ENCODE measurements around the gene MRTFB.
"Not testable (repeated sequence)": the region's sequence is repeated elsewhere in the genome, so short reads cannot be mapped to it uniquely, and the experiment has no call there.

Gene MRTFB

DNA sequence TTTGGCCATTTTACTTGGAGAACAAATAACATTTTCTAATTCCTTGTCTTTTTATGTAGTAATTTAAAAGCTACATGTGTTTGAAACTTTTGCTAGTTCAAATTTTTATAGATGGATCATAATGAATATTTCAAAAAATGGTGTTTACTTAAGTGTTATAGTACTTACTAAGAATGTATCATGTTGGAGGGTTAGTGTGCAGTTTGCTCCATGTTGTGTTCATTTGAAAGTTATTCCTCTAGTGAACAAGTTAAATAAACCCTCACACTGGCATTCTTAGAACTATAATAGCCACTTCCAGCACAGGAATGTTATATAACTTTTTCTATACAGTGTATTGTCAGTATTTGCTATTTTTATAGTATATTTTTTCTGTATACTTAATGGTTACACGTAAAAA, 62.8 kb downstream of the MRTFB start:
- DNase-seq = no peak

DNA sequence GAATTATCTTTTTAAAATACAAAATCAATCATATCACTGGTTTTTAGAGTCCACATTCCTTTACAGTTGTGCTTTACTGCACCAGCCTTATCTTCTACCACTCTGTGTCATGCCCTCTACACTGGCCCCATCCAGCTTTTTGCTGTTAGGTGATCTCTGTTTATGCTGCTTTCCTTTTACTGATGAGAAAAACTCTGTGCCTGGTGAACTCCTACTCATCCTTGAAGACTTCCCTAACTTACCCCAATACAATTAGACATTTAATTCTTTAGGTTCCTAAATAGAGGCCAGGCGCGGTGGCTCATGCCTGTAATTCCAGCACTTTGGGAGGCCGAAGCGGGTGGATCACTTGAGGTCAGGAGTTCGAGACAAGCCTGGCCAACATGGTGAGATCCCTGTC, 64.6 kb downstream of the MRTFB start:
- no peak for DNase-seq

DNA sequence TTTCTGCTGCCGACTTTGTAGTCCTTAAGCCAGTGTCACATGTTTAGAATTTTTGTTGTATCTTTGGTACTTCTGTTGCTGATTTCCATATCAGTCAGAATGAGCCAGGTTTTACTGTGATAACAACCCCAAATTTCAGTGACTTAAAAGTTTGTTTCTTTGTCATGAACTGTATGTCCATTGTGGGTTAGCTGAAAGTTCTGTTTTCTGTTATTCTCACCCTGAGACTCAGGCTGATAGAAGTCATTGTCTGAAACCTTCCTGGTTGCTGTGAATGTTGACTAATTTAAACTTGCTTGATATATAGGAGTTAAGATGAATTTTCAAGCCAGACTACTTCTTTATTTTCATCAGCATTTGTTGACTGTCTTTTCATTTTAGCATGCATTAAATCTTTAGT, 68.8 kb downstream of the MRTFB start:
- no peak for DNase-seq

DNA sequence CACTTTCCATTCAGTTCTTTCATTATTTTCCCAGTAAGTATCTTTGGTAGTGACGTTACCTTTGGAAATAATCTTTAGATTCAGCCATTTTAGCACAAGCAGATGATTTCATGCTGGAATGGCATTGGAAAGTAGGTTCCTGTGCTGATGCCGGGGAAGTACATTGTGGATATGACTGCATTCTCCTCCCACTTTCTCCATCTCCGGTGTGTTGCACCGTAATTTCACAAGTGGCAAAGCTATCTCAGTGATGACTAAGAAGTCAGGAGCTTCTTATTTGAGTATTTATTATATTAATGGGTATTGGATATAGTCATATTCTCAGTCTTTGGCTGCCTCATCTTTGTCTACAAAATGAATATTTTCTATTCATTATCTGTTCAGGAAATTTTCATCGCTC, 69.8 kb downstream of the MRTFB start:
- DNase-seq = no peak

DNA sequence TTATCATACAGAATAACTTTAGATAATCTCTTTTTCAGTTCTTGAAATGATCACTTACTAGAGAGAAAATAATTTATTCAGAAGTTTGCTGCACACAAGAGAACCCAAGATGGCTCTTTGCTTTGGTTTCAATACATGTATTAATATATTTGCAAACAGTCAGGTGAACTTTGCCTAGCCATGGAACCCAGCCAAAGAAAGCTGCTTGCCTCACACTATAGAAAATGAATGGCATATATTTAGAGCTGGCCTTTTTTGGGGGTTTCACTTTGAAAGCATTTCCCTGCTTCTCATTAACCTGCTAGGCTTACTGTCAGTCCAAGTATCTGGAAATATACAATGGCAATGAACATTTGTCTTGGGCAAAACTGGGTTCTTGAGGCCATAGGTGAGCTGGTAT, 75.3 kb downstream of the MRTFB start:
- no peak for DNase-seq

DNA sequence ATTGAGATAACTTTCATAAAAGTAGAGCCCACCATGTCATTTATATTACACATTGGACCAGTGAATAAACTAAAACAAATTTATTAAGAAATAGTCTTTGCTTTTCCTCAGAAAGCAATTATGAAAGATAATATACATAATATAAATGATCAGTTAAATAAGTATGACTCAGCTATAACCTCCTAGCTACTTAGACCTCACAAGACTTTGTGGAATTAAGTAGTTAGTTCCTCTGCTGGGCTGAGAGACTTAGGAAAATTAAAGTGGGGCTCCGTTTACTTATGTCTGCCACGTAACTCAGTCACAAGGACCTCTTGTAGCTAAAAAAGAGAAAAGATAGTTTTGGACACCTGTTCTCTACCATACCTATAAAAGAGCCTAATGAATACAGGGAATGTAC, 76.9 kb downstream of the MRTFB start:
- no peak for DNase-seq

DNA sequence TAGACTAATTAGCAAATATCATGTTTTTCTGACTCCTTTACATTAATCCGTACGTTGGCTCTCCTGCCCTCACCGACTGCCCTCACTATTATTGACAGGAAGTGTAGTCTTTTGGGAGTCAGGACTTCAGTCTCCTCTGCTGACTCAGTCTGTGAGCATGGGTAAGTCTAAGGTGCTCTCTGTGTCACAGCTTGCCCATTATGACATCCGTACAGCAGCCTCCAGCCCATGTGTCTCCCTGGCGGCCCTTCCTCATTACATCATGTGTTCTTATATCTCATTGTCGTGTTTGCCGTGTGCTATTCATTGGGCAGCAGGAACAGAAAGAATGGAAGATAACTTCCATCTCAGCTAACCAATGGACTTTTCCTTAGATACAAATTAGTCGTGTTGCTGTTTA, 77.5 kb downstream of the MRTFB start:
- no peak for DNase-seq

DNA sequence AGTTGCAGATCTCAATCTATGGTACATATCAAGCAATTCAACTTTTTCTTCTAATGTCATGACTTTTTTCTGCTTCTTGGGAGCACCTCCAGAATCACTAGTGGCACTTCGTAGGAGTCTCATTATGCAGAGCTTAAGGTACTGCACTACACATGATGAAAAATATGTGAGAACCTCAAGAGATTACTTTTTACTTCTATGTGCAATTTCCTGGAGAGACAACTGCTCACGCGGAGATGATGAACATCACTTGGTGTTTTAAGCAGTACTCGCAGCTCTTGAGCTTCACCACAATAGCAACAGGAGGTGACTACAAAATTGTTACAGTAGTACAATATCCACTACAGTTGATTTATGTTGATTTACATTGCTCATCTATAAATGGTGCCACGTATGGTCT, 79.7 kb downstream of the MRTFB start:
- no peak for DNase-seq

DNA sequence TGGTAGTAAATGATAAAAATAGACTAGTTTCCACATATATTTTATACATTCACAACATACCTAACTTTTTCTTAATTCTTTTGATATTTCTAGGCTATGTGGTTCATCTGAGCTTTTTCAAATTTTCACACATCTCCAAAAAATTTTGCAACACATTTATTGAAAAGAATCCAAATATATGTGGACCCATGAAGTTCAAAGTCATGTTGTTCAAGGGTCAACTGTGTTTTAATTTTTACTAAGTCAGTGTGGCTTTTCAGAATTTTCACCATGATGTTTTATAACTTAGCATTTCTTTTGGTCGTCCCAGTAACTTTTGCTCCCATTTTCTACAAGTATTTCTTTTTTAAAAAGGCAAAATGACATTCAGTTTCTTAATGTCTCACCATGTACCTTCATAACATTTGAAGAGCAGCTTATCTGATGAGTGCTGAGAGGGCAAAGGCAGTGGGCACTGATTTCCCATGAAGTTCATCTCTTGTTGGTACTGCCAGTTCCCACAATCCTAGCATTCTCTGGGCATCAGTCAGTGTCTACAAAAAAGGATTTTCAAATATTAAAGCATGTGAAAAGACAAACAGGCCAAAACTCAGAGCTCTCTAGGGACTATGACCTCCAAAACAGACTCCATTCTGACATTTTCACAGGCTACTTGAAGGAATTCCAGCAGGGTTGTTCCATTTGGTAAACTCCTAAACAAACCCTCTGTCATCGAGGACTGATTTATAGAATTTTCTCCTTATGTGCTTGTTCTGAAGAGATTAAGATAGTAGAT, 80.3 kb downstream of the MRTFB start:
- no peak for DNase-seq

DNA sequence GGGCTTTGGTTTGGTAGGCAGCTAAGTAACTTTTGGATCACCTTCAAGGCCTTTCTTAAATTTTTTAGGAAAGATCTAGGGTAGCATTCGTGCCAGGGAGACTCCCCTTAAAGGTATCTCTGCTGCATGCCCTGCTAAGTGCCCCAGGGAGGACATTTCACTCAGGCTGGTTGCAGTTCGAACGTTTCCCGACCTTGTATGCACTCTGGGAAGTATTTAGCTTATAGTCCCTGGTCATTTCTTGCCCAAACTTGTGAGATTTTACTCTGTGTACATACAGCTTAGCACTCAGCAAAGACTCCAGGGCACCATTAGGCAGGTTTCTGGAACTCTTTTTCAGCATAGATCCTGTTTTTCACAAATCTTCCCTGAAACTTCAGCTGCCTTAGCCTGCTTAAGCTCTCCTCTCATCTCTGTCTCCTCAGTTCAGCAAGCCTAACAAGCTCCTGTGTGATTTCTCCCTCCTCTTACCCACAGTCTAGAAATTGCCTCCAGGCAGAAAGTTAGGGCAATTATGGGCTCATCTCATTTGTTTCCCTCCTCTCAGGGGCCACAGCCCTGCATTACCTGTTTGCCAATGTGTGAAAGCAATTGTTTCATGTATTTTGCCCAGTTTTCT, 84.6 kb downstream of the MRTFB start:
- DNase-seq = no peak

DNA sequence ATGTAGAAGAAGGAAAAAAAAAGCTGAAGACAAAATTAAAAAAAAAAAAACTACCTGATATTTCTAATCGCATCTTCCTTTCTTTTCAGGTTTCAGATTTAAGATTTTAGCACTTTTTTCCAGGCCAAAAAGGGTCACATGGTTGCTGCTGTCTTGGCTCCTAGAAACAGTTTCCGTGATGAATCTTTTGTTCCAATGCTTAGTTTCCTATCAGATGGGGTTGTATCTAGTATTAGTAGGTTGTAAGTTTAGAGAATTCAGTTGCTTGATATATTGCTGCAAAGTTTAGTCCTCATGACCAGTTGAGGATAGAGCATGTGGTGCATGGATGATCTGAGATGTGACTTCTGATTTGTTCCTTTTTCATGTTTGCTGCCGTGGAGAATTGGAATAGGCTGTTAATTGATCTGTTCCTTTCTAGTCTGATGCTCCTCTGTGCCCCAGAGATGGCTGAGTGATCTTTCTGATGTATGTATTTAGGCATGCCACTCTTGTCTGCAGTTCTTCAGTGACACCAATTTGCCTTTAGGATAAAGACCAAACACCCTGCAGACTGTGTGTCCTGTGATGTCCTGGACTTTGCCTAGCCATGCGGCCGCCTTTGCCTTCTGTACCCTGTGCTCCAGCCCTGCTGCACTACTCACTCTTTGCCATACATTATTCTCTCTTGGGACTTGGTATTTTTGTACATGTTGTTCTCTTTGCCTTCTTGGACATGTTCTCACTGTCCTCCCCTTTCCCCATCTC, 94.0 kb downstream of the MRTFB start:
- DNase-seq = no peak

DNA sequence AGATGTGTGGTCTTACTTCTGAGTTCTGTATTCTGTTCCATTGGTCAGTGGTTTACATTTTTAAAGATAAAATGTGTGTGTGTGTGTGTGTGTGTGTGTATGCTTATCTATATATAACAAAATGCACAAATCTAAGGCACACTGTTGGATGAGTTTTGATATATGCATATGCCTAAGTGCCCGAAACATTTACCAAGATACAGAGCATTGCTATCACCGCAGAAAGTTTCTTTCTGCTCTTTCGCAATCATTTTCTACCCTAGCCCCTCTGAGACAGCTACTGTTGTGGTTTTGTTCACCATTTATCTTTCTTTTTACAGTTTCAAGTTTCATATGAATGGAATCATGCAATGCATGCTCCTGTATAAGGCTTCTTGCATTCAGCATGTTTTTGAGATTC, 97.0 kb downstream of the MRTFB start:
- no peak for DNase-seq

DNA sequence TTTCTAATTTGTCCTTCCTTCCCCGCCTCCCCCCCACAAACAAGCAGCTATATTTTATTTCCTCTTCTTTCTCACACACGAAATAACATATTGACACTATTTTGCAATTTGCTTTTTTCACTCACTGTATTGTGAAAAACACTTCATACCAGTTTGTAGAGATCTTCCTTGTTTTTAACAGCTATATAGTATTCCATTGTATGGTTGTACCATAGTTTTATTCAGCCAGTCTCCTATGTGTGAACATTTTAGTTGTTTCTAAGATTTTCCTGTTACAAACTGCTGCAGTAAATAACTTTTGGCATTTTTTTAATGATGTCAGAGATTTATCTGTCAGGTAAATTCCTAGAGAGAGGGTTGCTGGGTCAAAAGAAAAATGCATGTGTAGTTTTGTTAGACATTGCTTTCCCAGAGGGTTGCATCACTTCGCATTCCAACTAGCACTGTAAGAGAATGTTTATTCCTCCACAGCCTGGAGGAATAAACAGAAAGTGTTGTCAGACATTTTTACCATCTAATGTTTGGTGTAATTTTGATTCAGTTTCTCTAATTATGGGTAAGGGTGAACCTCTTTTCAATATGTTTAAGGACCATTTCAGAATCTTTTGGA, 101.2 kb downstream of the MRTFB start:
- no peak for DNase-seq

DNA sequence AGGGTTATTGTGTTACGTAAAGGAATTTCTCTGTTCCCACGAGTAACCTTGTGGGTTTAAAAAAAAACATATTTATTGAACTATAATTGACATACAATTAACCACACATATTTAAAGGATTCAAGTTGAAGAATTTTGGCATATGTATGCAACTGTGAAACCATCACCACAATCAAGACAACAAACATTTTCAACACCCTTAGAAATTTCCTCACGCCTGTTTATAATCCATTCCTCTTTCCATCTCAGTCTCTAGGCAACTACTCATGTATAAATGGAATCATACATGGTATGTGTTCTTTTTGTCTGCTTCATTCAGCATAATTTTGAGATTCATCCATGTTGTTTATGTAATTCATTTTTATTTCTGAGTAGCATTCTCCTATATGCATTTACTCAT, 104.0 kb downstream of the MRTFB start:
- DNase-seq = no peak

DNA sequence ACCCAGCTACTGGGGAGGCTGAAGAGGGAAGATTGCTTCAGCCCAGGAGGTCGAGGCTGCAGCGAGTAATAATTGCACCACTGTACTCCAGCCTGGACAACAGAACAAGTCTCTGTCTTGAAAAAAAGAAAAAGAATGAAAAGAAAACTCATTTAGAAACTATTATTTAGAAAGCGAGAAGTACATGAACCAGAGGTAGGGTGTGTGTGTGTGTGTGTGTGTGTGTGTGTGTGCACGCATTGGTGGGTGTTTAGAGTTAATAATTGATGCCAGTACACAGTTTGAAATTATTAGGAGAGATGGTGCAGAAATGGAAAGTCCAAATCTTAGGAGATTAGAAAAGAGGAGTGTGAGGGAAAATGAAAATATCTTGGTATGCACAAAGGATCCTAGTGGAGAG, 106.6 kb downstream of the MRTFB start:
- DNase-seq = no peak

DNA sequence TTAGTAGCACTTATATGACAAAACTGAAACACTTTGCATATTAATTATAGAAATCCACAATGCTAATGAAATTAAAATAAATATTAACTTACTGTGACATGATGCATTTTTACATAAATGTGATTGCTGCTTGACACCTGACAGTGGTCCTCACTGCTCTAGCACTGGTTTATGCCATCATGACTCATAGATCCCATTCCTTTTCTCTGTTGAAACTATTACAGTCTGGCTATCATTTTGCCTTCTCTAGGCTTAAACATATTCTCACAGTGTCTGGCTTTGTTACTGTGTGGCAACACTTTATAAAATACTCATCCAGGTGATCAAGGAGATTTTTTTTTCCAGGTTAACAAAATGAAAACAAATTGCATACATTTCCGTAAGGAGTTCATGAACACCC, 108.0 kb downstream of the MRTFB start:
- DNase-seq = no peak

DNA sequence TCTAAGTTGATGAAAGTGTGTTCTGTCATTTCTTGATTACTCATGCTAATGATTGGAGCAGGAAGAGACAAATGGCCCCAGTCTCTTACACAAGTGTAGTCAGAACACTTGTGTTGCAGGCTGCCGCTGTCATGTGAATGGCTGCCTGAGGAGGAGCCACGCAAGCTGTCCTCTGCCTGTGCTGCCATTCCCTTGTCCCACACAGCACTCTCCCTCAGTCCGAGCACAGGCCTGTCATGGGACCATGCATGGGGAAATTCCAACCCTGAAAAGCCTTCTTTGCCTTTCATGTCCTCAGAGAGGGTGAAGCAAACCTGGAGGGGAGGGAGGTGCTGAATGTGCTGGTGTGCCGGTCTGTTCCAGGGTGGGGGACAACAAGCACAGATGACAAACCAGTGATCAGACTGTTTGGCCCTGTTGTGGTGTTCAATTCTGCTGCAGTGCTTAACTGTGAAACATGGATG, 109.4 kb downstream of the MRTFB start:
- no peak for DNase-seq

DNA sequence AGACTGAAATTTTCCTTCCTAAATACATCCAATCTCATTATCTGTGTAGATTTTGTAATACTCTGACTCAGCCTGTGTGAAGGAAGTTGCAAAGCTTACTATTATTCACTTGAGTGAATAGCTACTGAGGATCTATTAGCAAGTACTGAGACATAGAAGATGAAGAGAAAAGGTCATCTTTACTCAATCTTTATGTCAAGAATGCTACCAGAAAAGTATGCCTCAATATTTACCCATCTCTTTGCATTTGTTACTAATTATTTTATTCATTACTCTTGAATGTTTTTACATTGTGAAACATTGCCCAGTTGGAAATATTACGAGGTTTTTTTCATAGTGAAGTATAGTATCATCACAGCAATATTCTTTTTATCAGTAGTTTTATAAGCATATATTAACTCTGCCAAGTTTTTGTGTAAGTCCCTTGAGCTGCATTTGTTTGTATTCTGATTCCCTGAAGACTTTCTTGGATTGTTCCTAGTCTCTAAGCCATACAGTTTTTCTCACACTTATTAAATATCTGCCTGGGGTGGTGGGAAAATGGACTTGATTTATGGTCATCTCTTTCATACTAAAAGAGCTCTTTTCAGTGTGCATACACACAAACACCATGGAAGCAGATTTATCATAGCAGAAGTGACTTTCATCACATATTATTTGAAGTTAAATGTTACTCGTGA, 110.4 kb downstream of the MRTFB start:
- DNase-seq = no peak

DNA sequence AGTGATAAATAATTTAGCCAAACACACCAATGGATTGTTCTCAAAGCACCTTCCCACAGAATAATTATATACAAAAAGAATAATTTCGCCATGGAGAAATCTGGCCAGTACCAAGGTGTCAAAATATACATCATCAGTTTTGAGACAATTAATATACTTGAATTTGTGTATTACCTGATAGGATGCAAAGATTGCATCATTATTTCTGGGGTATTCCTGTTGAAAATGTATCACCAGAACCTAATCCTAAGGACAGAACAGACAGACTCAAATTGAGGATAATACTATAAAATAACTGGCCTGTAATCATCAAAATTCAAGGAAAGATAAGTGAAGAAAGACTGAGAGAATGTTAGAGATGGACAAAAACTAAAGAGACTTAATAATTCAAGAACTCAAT, 111.9 kb downstream of the MRTFB start:
- no peak for DNase-seq

DNA sequence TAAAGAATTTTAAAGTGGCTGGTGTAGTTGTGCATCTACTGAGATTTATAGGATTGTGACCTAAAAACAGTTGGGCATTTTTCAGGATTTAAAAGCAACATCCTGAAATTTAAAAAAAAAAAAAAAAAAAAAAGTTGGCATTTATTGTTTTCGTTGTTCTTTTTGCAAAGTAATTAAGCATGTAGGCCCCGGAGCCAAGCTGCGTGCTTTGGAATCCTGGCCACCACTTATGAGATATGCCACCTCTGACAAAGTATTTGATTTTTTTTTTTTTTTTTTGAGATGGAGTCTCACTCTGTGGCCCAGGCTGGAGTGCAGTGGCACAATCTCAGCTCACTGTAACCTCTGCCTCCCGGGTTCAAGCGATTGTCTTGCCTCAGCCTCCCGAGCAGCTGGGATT, 112.8 kb downstream of the MRTFB start:
- DNase-seq = not testable (repeated sequence)

DNA sequence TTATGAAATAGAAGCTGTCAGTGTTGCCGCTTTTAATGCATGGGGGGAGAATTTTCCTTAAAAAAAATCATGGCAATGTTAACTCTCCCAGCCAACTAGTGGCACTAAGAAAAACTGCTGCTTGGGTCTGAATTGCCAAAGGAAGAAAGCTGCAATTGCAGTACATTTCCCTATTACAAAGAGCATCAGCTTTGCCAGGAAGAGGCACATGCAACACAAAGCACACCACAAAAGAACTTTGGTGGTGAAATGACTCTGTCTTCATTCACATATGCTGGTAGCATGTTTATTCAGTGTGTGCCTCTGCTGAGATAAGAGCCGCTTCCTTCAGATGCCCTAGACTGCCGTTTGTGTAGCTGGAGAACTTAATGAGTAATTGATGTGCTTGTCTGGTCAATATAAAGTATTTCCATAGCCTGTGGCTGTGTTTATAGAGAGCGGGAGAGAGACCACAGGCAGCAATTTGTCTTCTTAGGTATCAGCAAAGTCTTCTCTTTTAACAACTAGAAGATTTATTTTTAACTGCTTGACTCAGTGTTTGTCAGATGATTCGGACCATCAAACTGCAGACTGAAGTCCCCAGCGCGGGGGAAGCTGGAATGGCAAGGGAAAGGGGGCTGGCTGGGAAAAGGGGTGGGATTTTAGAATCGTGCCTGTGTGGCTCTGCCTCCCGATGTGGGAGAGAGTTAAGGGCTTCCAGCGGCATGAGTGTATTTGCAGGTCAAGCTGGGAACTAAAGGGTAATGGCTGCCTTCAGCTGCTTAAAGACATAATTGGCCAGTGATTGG, 115.1 kb downstream of the MRTFB start:
- peak; percentile 14 for DNase-seq

DNA sequence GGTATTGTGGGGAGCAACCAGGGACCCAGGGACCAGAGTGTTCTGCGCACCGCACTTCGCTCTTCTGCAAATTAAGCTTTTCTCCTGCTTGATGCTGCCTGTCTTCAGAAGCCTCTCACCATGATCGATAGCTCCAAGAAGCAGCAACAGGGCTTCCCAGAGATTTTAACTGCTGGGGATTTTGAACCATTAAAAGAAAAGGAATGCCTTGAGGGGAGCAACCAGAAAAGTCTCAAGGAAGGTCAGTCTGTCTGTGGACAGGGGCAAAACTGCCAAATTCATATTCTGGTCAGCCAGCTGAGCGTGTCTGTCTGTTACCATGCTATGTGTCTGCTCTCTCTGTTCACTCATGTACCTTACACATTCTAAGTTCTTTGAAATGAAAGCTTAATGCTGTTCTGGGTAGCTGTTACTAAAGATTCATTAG, 115.7 kb downstream of the MRTFB start:
- DNase-seq = no peak
